Prostate gland (tissue), 2 donors: Measurements from ENCODE around the gene SYNCRIP. TPM values are rescaled to one million over a fixed set of nuclear protein-coding genes. Genes with fewer than 3 reads are reported as not detected.
A peak's percentile ranks its signal among the peaks of the same experiment; 100 is the strongest.

Experiments
- DNase-seq: peaks from one replicate; pipeline ENCODE4 v3.0.0-alpha.2; 2019; ENCODE audit warnings: low spot score
- H3K27ac ChIP-seq, 2 donors: fragments of 200-600 bp; sonication (generic); 2 replicates each; pipeline ENCODE4 v1.5.1; 2017 to 2019
- H3K27me3 ChIP-seq: fragments of 200-600 bp; sonication (generic); replicated peaks from 2 replicates; pipeline ENCODE4 v1.5.1; 2019; ENCODE audit not compliant: insufficient read depth
- H3K36me3 ChIP-seq, 2 donors: fragments of 200-600 bp; sonication (generic); 1 replicate in 1 of 2; 2 replicates in 1 of 2; pipeline versions ENCODE4 v1.5.1 to v1.8.1; 2017 to 2019
- H3K4me1 ChIP-seq: fragments of 200-600 bp; sonication (generic); replicated peaks from 2 replicates; pipeline ENCODE4 v1.5.1; 2019
- H3K4me3 ChIP-seq, 2 donors: fragments of 200-600 bp; sonication (generic); 2 replicates each; pipeline ENCODE4 v1.5.1; 2017 to 2019
- H3K9me3 ChIP-seq: fragments of 200-600 bp; sonication (generic); 2 replicates; pipeline ENCODE4 v1.5.1; 2017
- POLR2A ChIP-seq: fragments of 450-650 bp; IDR thresholded peaks from one replicate; pipeline ENCODE4 v1.6.1; 2016; ENCODE audit warnings: antibody characterized with exemption, mild to moderate bottlenecking
- POLR2AphosphoS5 ChIP-seq: sonication (generic); formaldehyde crosslinking; IDR thresholded peaks from one replicate; pipeline ENCODE4 v1.6.1; 2017; ENCODE audit warnings: antibody characterized with exemption
- WGBS: methylation state at CpG from one replicate; pipeline ENCODE4 v1.1.5; 2018; 5-methylcytosine and 5-hydroxymethylcytosine counted together
- intact Hi-C: fragments of 100-400 bp; cut with DNase I; formaldehyde crosslinking; loops from one replicate; pipeline ENCODE4 v1.14.2; 2022
- total RNA-seq, 2 donors: library from RNA; depleted of rRNA; stranded (reverse); fragments of >200 nt; gene quantifications; one replicate each; pipeline ENCODE4 v1.1.0, GENCODE V29; 2016
- TF ChIP-seq, protein P1 (sequence below), 4 experiments: fragments of 200-600 bp in 2 of 4; fragments of 450-650 bp in 2 of 4; sonication (generic) in 2 of 4; IDR thresholded peaks; 1 replicate in 3 of 4; 2 replicates in 1 of 4; pipeline ENCODE4 v1.5.1; 2016 to 2019; ENCODE audit warnings: antibody characterized with exemption in 4 of 4, mild to moderate bottlenecking in 2 of 4, moderate library complexity in 2 of 4

The SYNCRIP gene
- total RNA-seq, 2 donors from 2014 or later = 46.1 to 49.7 TPM

GRCh38 chr6:85600713-85601313, 41.9 kb downstream of the SYNCRIP start:
- Histone ChIP-seq H3K36me3 (no peaks in the 10 kb centered on the region), H3K9me3 (no peaks in the 10 kb centered on the region), H3K27me3 (no peaks in the 10 kb centered on the region), H3K4me3 (no peak overlapping the region), H3K4me1 (no peaks in the 10 kb centered on the region), H3K27ac (no peak overlapping the region)
- no peak for DNase-seq
- WGBS = 83% methylated on average over 11 of the region's 11 CpGs
- intact Hi-C loops = no loop called here
- no peak for TF ChIP-seq POLR2AphosphoS5
- TF ChIP-seq, protein P1, sequence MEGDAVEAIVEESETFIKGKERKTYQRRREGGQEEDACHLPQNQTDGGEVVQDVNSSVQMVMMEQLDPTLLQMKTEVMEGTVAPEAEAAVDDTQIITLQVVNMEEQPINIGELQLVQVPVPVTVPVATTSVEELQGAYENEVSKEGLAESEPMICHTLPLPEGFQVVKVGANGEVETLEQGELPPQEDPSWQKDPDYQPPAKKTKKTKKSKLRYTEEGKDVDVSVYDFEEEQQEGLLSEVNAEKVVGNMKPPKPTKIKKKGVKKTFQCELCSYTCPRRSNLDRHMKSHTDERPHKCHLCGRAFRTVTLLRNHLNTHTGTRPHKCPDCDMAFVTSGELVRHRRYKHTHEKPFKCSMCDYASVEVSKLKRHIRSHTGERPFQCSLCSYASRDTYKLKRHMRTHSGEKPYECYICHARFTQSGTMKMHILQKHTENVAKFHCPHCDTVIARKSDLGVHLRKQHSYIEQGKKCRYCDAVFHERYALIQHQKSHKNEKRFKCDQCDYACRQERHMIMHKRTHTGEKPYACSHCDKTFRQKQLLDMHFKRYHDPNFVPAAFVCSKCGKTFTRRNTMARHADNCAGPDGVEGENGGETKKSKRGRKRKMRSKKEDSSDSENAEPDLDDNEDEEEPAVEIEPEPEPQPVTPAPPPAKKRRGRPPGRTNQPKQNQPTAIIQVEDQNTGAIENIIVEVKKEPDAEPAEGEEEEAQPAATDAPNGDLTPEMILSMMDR (IDR thresholded peaks at IDR 0.05) = no peak
- TF ChIP-seq POLR2A = no peak

DNA sequence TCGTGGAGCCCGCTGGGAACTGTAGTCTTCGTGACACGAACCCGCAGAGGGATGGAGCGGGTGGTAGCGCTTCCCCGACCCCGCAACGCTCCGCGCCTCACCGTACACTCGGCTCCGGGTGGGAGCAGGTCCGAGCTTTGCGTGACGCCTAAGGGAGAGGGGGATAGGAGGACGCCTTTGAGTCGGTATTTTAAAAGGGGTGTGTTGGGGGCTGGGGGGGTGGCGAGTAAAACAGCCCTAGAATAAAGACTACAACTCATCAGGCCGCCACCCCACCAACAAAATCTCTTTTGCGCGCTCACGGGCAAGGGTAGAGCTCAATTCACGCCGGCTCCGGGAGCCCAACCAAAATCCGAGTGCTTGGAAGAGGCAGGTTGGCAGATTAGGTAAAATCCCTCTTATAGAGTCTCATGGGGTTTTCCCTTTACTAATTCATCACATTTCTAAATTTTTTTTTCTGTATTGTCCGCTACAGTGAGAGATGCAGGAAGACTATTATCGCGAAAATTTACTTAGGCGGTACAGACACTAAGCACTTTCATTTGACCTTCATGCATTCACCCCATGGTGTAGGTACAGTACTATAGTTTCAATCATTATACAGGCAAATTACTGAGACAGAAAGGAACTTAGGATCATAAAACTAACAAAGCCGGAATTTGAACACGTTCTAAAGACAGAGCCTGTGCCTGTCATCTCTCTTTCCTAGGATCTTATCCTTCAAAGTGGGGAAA, 48.3 kb downstream of the SYNCRIP start:
- TF ChIP-seq POLR2A = no peak
- TF ChIP-seq, protein P1 (IDR thresholded peaks at IDR 0.05) = no peak
- under 1% methylated on average over 35 of the region's 35 CpGs for WGBS
- intact Hi-C loops = loop anchor here (2.0 kb wide), 1 partner anchor 84 kb away; no protein-coding TSS in a partner anchor
- H3K4me3 ChIP-seq = peak overlapping the region; percentile 51 to 54
- no peaks in the 10 kb centered on the region for H3K9me3 ChIP-seq
- peak; percentile 33 for DNase-seq
- peak overlapping the region; percentile 88 to 91 for H3K27ac ChIP-seq
- H3K36me3 ChIP-seq = no peaks in the 10 kb centered on the region
- no peaks in the 10 kb centered on the region for H3K4me1 ChIP-seq
- no peaks in the 10 kb centered on the region for H3K27me3 ChIP-seq

GRCh38 chr6:85593438-85594196, 49.1 kb downstream of the SYNCRIP start, which contains the start of gene SNX14:
Gene SNX14 (minus strand): TSS chr6:85593858. CDS start chr6:85593718, 140 bp downstream.
- Histone ChIP-seq H3K27ac (peak within 1 kb of the TSS; percentile 88 to 91), H3K27me3 (no peaks in the 10 kb centered on the region), H3K4me1 (no peaks in the 10 kb centered on the region), H3K36me3 (no peaks in the 10 kb centered on the region), H3K4me3 (peak within 1 kb of the TSS; percentile 51 to 54), H3K9me3 (no peaks in the 10 kb centered on the region)
- under 1% methylated on average over 61 of the region's 82 CpGs for WGBS
- intact Hi-C loops = loop anchor here (2.0 kb wide), 2 partner anchors 49 to 85 kb away; partner anchors contain the start of gene SYNCRIP
- peak; percentile 87 for TF ChIP-seq POLR2AphosphoS5
- peak; percentile 71 for TF ChIP-seq POLR2A
- TF ChIP-seq, protein P1 (IDR thresholded peaks at IDR 0.05) = peak in 3 of 4 experiments; percentile 22 to 35 (median 26)
- peak; percentile 92 for DNase-seq

DNA sequence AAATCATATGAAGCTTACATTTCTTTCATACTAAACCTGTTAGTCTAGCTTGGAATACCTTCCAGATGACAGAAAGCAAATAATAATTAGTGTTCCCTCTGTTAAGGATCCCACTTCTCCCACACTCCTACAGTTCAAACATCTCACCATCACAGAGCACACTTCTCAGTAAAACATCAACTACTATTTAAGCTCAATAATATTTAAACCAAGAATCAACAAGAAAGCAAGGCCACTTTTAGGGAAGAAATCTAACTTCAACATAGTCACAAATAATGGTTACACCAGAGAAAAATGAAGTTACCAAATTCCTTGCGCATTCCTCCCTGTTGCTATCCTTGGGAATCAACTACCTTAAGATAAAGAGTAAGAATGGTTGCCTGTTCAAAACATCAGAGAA, 50.7 kb downstream of the SYNCRIP start:
- no peaks in the 10 kb centered on the region for H3K4me1 ChIP-seq
- no peaks in the 10 kb centered on the region for H3K9me3 ChIP-seq
- intact Hi-C loops = loop anchor here (2.0 kb wide), 1 partner anchor 51 kb away; the partner anchor contains the start of gene SYNCRIP
- no peak overlapping the region for H3K27ac ChIP-seq
- 93% methylated on average over 1 of the region's 1 CpG for WGBS
- no peaks in the 10 kb centered on the region for H3K27me3 ChIP-seq
- no peak overlapping the region for H3K4me3 ChIP-seq
- no peak for DNase-seq
- TF ChIP-seq POLR2A (no peak), POLR2AphosphoS5 (no peak)
- TF ChIP-seq, protein P1 (IDR thresholded peaks at IDR 0.05) = no peak
- no peaks in the 10 kb centered on the region for H3K36me3 ChIP-seq
